ENCODE data around the gene PRKCQ.
"Not testable (repeated sequence)": the region's sequence is repeated elsewhere in the genome, so short reads cannot be mapped to it uniquely, and the experiment has no call there.

Gene PRKCQ

DNA sequence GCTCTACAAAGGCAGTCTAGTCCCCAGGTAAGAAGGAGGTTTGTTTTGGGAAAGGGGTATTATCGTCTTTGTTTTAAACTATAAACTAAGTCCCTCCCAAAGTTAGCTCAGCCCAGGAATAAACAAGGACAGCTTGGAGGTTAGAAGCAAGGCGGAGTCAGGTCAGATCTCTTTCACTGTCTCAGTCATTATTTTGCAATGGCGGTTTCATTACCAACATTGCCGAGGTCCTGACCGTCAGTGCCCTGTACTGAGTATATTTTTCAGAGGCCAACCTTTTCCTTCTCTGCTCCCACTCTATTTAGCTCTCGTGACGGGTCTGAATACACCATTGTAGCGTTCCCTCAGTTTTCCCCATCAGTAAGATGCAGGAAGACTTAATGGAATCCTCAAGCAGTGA, 184.5 kb downstream of the PRKCQ start:
- TF ChIP-seq JUND (IDR thresholded peaks at IDR 0.05; ENCODE audit: low read depth): no peak
- in situ Hi-C loops (cut with HindIII; ENCODE audit: low pct_unique_long_range_greater_than_20kb, low sequenced_read_pairs): no loop called here
- DNase-seq (ENCODE audit: low read depth in 1 of 2, low spot score in 1 of 2): peak in 1 of 2 experiments; percentile 61

GRCh38 chr10:6394084-6394483, 186.0 kb downstream of the PRKCQ start:
- TF ChIP-seq JUND (IDR thresholded peaks at IDR 0.05; ENCODE audit: low read depth): no peak
- peak; percentile 14 to 73 for DNase-seq (ENCODE audit: low read depth in 1 of 2, low spot score in 1 of 2)
- in situ Hi-C loops (cut with HindIII; ENCODE audit: low pct_unique_long_range_greater_than_20kb, low sequenced_read_pairs): no loop called here

DNA sequence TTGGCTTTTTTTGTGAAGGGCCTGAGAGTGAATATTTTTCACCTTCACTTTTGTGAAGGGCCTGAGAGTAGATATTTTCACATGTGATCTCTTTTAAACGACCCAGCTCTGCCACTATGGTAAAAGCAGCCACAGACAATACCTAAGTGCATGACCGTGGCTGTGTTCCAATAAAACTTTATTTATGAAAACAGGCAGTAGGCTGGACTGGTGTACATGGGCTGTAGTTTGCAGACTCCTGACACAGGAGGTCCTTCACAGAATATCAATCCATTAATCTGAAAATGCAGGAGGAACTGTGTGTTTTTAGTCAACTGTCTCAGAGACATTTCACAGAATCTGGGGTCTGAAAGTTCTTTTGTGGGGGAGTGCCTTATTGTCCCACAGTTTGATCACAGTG, 186.9 kb downstream of the PRKCQ start:
- in situ Hi-C loops (cut with HindIII; ENCODE audit: low pct_unique_long_range_greater_than_20kb, low sequenced_read_pairs): no loop called here
- no peak for DNase-seq (ENCODE audit: low read depth in 1 of 2, low spot score in 1 of 2)
- no peak for TF ChIP-seq JUND (IDR thresholded peaks at IDR 0.05; ENCODE audit: low read depth)

GRCh38 chr10:6390213-6390845, 189.7 kb downstream of the PRKCQ start:
- no peak for TF ChIP-seq JUND (IDR thresholded peaks at IDR 0.05; ENCODE audit: low read depth)
- DNase-seq (ENCODE audit: low read depth in 1 of 2, low spot score in 1 of 2): no peak
- in situ Hi-C loops (cut with HindIII; ENCODE audit: low pct_unique_long_range_greater_than_20kb, low sequenced_read_pairs): no loop called here

GRCh38 chr10:6388261-6388893, 191.7 kb downstream of the PRKCQ start:
- DNase-seq (ENCODE audit: low read depth in 1 of 2, low spot score in 1 of 2): no peak
- no peak for TF ChIP-seq JUND (IDR thresholded peaks at IDR 0.05; ENCODE audit: low read depth)
- in situ Hi-C loops (cut with HindIII; ENCODE audit: low pct_unique_long_range_greater_than_20kb, low sequenced_read_pairs): no loop called here

GRCh38 chr10:6386960-6387359, 193.1 kb downstream of the PRKCQ start:
- in situ Hi-C loops (cut with HindIII; ENCODE audit: low pct_unique_long_range_greater_than_20kb, low sequenced_read_pairs): no loop called here
- no peak for DNase-seq (ENCODE audit: low read depth in 1 of 2, low spot score in 1 of 2)
- no peak for TF ChIP-seq JUND (IDR thresholded peaks at IDR 0.05; ENCODE audit: low read depth)

DNA sequence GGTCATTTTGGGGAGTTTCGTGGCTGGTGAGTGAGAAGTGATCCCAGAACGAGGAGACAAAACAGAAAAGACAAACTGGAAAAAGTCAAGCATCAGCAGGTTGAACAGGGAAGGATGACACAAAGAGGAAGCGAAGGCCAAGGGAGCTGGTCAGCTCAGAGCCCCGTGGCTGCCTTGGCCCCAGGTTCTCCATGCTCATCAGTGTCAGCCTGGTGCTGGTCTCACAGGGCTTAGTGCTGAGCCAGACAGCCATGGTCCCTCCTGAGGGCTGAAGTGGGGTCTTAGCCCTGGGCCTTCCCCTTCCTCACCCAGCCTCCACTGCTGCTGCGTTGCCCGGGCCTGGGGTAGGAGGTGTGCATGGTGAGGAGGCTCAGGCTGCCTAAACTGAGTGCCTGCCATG, 193.7 kb downstream of the PRKCQ start:
- no peak for TF ChIP-seq JUND (IDR thresholded peaks at IDR 0.05; ENCODE audit: low read depth)
- no peak for DNase-seq (ENCODE audit: low read depth in 1 of 2, low spot score in 1 of 2)
- in situ Hi-C loops (cut with HindIII; ENCODE audit: low pct_unique_long_range_greater_than_20kb, low sequenced_read_pairs): no loop called here

DNA sequence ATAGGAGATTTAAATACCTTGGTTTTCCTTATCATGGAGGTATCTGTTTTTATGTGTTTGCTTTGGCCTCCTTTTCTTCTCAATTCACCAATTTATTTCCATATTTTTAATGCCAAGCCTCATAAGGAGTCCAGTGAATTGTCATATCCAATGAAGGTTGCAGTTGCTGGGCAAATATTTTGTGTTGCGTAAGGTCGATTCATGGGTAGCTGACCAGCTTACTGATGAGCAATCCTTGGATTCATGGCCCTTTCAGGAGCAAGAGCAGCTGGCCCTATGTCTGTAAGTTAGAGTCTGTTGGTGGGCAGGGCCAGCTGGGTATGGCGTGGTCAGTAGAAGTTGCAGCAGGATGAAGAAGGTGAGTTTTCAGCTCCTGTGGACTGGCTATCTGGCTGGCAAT, 194.4 kb downstream of the PRKCQ start:
- DNase-seq (ENCODE audit: low read depth in 1 of 2, low spot score in 1 of 2): peak in 1 of 2 experiments; percentile 72
- TF ChIP-seq JUND (IDR thresholded peaks at IDR 0.05; ENCODE audit: low read depth): no peak
- in situ Hi-C loops (cut with HindIII; ENCODE audit: low pct_unique_long_range_greater_than_20kb, low sequenced_read_pairs): no loop called here

- no peak for DNase-seq (ENCODE audit: low read depth in 1 of 2, low spot score in 1 of 2)
- TF ChIP-seq JUND (IDR thresholded peaks at IDR 0.05; ENCODE audit: low read depth): no peak
- in situ Hi-C loops (cut with HindIII; ENCODE audit: low pct_unique_long_range_greater_than_20kb, low sequenced_read_pairs): no loop called here
Measured at GRCh38 chr10:6384847-6385246, 195.2 kb downstream of the PRKCQ start.

- in situ Hi-C loops (cut with HindIII; ENCODE audit: low pct_unique_long_range_greater_than_20kb, low sequenced_read_pairs): no loop called here
- no peak for TF ChIP-seq JUND (IDR thresholded peaks at IDR 0.05; ENCODE audit: low read depth)
- DNase-seq (ENCODE audit: low read depth in 1 of 2, low spot score in 1 of 2): no peak
Measured at GRCh38 chr10:6384031-6384430, 196.0 kb downstream of the PRKCQ start.

DNA sequence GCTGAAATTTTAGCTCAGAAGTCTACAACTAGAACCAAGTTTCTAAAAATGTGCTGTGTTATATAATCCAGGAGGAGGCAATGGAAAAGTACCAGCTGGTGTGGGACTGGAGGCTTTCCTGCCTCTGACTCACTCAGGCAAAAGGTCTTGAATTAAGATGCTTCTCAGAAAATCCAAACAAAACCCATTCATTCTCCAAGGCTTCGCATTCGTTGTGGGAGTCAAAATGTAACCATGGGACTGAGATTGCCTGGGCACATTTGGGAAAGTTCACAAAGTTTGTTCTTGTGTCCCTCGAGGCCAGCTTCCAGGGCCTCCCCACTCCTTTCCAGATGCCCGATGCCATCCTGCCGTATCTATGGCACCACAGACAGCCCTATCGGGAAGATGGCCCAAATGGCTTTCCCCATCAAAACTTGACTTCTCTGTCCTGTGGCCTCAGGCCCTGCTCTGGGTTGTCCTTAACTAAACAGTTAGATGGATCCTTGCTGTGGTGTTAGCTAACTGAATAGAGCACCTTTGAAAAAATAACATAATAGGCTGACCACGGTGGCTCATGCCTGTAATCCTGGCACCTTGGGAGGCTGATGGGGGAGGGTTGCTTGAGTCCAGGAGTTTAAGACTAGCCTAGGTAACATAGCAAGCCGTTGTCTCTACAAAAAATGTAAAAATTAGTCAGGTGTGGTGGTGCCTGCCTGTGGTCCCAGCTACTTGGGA, 196.8 kb downstream of the PRKCQ start:
- TF ChIP-seq JUND (IDR thresholded peaks at IDR 0.05; ENCODE audit: low read depth): no peak
- no peak for DNase-seq (ENCODE audit: low read depth in 1 of 2, low spot score in 1 of 2)
- in situ Hi-C loops (cut with HindIII; ENCODE audit: low pct_unique_long_range_greater_than_20kb, low sequenced_read_pairs): no loop called here

- in situ Hi-C loops (cut with HindIII; ENCODE audit: low pct_unique_long_range_greater_than_20kb, low sequenced_read_pairs): no loop called here
- no peak for DNase-seq (ENCODE audit: low read depth in 1 of 2, low spot score in 1 of 2)
- no peak for TF ChIP-seq JUND (IDR thresholded peaks at IDR 0.05; ENCODE audit: low read depth)
Measured at GRCh38 chr10:6382081-6382480, 198.0 kb downstream of the PRKCQ start.

DNA sequence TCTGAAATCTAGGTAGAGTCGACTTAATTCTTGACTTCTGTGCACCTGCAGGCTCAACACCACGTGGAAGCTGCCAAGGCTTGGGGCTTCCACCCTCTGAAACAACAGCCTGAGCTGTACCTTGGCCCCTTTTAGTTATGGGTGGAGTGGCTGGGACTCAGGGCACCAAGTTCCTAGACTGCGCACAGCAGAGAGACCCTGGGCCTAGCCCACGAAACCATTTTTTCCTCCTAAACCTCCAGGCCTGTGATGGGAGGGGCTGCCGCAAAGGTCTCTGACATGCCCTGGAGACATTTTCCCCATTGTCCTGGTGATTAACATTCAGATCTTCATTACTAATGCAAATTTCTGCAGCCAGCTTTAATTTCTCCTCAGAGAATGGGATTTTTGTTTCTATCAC, 199.6 kb downstream of the PRKCQ start:
- DNase-seq (ENCODE audit: low read depth in 1 of 2, low spot score in 1 of 2); in situ Hi-C loops (cut with HindIII; ENCODE audit: low pct_unique_long_range_greater_than_20kb, low sequenced_read_pairs): not testable (repeated sequence)
